Activated naive CD8-positive, alpha-beta T cell treated with anti-CD3 and anti-CD28 coated beads for 36 hours (primary cell): Measurements from ENCODE around the gene WWP2. TPM values are rescaled to one million over a fixed set of nuclear protein-coding genes. Genes with fewer than 3 reads are reported as not detected.
"Not testable (repeated sequence)": the region's sequence is repeated elsewhere in the genome, so short reads cannot be mapped to it uniquely, and the experiment has no call there.

Source experiments
- DNase-seq: peaks from one replicate; pipeline ENCODE4 v3.0.0; 2021
- H3K27ac Mint-ChIP-seq: one replicate; pipeline ENCODE4 v1.8.0; 2022; ENCODE audit warnings: mild to moderate bottlenecking, moderate library complexity, mixed read lengths
- H3K27me3 Mint-ChIP-seq: one replicate; pipeline ENCODE4 v1.8.0; 2022; ENCODE audit warnings: mild to moderate bottlenecking, mixed read lengths
- H3K36me3 Mint-ChIP-seq: one replicate; pipeline ENCODE4 v1.8.0; 2021; ENCODE audit warnings: mild to moderate bottlenecking, mixed read lengths
- H3K4me1 Mint-ChIP-seq: one replicate; pipeline ENCODE4 v1.8.0; 2021; ENCODE audit warnings: mixed read lengths
- H3K4me3 Mint-ChIP-seq: one replicate; pipeline ENCODE4 v1.8.0; 2022; ENCODE audit warnings: mild to moderate bottlenecking, moderate library complexity, mixed read lengths
- H3K9me3 Mint-ChIP-seq: one replicate; pipeline ENCODE4 v1.8.0; 2022; ENCODE audit warnings: mixed read lengths
- total RNA-seq, 2 experiments: library from RNA; stranded (reverse); gene quantifications; one replicate each; pipeline ENCODE4 v1.2.3, GENCODE V29; 2021

Gene WWP2
- total RNA-seq, 2 experiments from 2014 or later: 32.1 to 35.3 TPM

GRCh38 chr16:69799611-69800031, 37.5 kb downstream of the WWP2 start:
- no peaks in the 10 kb centered on the region for H3K27me3 Mint-ChIP-seq
- no peaks in the 10 kb centered on the region for H3K9me3 Mint-ChIP-seq
- no peak overlapping the region for H3K27ac Mint-ChIP-seq
- peaks cover 2% of the 10 kb centered on the region for H3K4me1 Mint-ChIP-seq
- no peak for DNase-seq
- H3K36me3 Mint-ChIP-seq: no peaks in the 10 kb centered on the region
- H3K4me3 Mint-ChIP-seq: no peak overlapping the region

- Mint-ChIP-seq H3K27me3 (no peaks in the 10 kb centered on the region), H3K36me3 (no peaks in the 10 kb centered on the region), H3K4me1 (no peaks in the 10 kb centered on the region), H3K27ac (no peak overlapping the region), H3K4me3 (no peak overlapping the region), H3K9me3 (no peaks in the 10 kb centered on the region)
- DNase-seq: no peak
Measured at GRCh38 chr16:69804297-69804696, 42.2 kb downstream of the WWP2 start.

GRCh38 chr16:69806776-69807175, 44.6 kb downstream of the WWP2 start:
- not testable (repeated sequence) for H3K9me3 Mint-ChIP-seq, DNase-seq, H3K4me3 Mint-ChIP-seq, H3K27ac Mint-ChIP-seq, H3K27me3 Mint-ChIP-seq, H3K4me1 Mint-ChIP-seq, H3K36me3 Mint-ChIP-seq

- no peak overlapping the region for H3K27ac Mint-ChIP-seq
- DNase-seq: no peak
- no peak overlapping the region for H3K4me3 Mint-ChIP-seq
- peaks cover 5% of the 10 kb centered on the region for H3K36me3 Mint-ChIP-seq
- H3K27me3 Mint-ChIP-seq: no peaks in the 10 kb centered on the region
- no peaks in the 10 kb centered on the region for H3K4me1 Mint-ChIP-seq
- no peaks in the 10 kb centered on the region for H3K9me3 Mint-ChIP-seq
Measured at GRCh38 chr16:69812688-69813014, 50.5 kb downstream of the WWP2 start.

GRCh38 chr16:69814078-69814477, 51.9 kb downstream of the WWP2 start:
- no peak for DNase-seq
- Mint-ChIP-seq H3K36me3 (peaks cover 16% of the 10 kb centered on the region), H3K4me3 (no peak overlapping the region), H3K27ac (no peak overlapping the region), H3K4me1 (no peaks in the 10 kb centered on the region), H3K27me3 (no peaks in the 10 kb centered on the region), H3K9me3 (peaks cover 1% of the 10 kb centered on the region)

GRCh38 chr16:69814561-69814960, 52.4 kb downstream of the WWP2 start:
- Mint-ChIP-seq H3K4me1 (no peaks in the 10 kb centered on the region), H3K36me3 (peaks cover 19% of the 10 kb centered on the region), H3K9me3 (peaks cover 1% of the 10 kb centered on the region), H3K4me3 (no peak overlapping the region), H3K27ac (no peak overlapping the region), H3K27me3 (no peaks in the 10 kb centered on the region)
- DNase-seq: no peak

GRCh38 chr16:69815216-69815883, 53.2 kb downstream of the WWP2 start:
- H3K27ac Mint-ChIP-seq, H3K27me3 Mint-ChIP-seq, H3K4me3 Mint-ChIP-seq, H3K9me3 Mint-ChIP-seq, H3K4me1 Mint-ChIP-seq, DNase-seq: not testable (repeated sequence)
- peaks cover 19% of the 10 kb centered on the region for H3K36me3 Mint-ChIP-seq

- Mint-ChIP-seq H3K9me3 (peaks cover 1% of the 10 kb centered on the region), H3K27me3 (no peaks in the 10 kb centered on the region), H3K4me1 (no peaks in the 10 kb centered on the region), H3K4me3 (no peak overlapping the region), H3K27ac (no peak overlapping the region), H3K36me3 (peaks cover 19% of the 10 kb centered on the region)
- DNase-seq: no peak
Measured at GRCh38 chr16:69816996-69817395, 54.9 kb downstream of the WWP2 start.

GRCh38 chr16:69818891-69819545, 56.9 kb downstream of the WWP2 start:
- DNase-seq: no peak
- Mint-ChIP-seq H3K27me3 (no peaks in the 10 kb centered on the region), H3K9me3 (peaks cover 1% of the 10 kb centered on the region), H3K4me3 (no peak overlapping the region), H3K27ac (no peak overlapping the region), H3K36me3 (peaks cover 21% of the 10 kb centered on the region), H3K4me1 (no peaks in the 10 kb centered on the region)

GRCh38 chr16:69820926-69821541, 58.9 kb downstream of the WWP2 start:
- no peak overlapping the region for H3K27ac Mint-ChIP-seq
- no peak overlapping the region for H3K4me3 Mint-ChIP-seq
- no peaks in the 10 kb centered on the region for H3K27me3 Mint-ChIP-seq
- no peak for DNase-seq
- H3K36me3 Mint-ChIP-seq: peaks cover 21% of the 10 kb centered on the region
- peaks cover 1% of the 10 kb centered on the region for H3K9me3 Mint-ChIP-seq
- H3K4me1 Mint-ChIP-seq: no peaks in the 10 kb centered on the region

- no peak overlapping the region for H3K4me3 Mint-ChIP-seq
- no peak overlapping the region for H3K27ac Mint-ChIP-seq
- H3K36me3 Mint-ChIP-seq: peaks cover 21% of the 10 kb centered on the region
- H3K4me1 Mint-ChIP-seq: no peaks in the 10 kb centered on the region
- H3K27me3 Mint-ChIP-seq: no peaks in the 10 kb centered on the region
- peaks cover 1% of the 10 kb centered on the region for H3K9me3 Mint-ChIP-seq
- DNase-seq: no peak
Measured at GRCh38 chr16:69821844-69822173, 59.7 kb downstream of the WWP2 start.

- DNase-seq: no peak
- H3K4me1 Mint-ChIP-seq: no peaks in the 10 kb centered on the region
- H3K27me3 Mint-ChIP-seq: no peaks in the 10 kb centered on the region
- peaks cover 16% of the 10 kb centered on the region for H3K36me3 Mint-ChIP-seq
- H3K4me3 Mint-ChIP-seq: no peak overlapping the region
- no peak overlapping the region for H3K27ac Mint-ChIP-seq
- peaks cover 1% of the 10 kb centered on the region for H3K9me3 Mint-ChIP-seq
Measured at GRCh38 chr16:69822174-69822935, 60.2 kb downstream of the WWP2 start.

GRCh38 chr16:69823831-69824563, 61.9 kb downstream of the WWP2 start:
- Mint-ChIP-seq H3K36me3 (peaks cover 5% of the 10 kb centered on the region), H3K27ac (peak overlapping the region; percentile 42), H3K27me3 (no peaks in the 10 kb centered on the region), H3K4me1 (no peaks in the 10 kb centered on the region), H3K9me3 (no peaks in the 10 kb centered on the region), H3K4me3 (no peak overlapping the region)
- DNase-seq: no peak

- not testable (repeated sequence) for H3K27ac Mint-ChIP-seq, H3K4me1 Mint-ChIP-seq, H3K27me3 Mint-ChIP-seq, H3K9me3 Mint-ChIP-seq, H3K4me3 Mint-ChIP-seq, H3K36me3 Mint-ChIP-seq, DNase-seq
Measured at GRCh38 chr16:69824564-69825142, 62.5 kb downstream of the WWP2 start.

GRCh38 chr16:69827524-69827923, 65.4 kb downstream of the WWP2 start:
- no peaks in the 10 kb centered on the region for H3K27me3 Mint-ChIP-seq
- peaks cover 6% of the 10 kb centered on the region for H3K4me1 Mint-ChIP-seq
- peaks cover 2% of the 10 kb centered on the region for H3K36me3 Mint-ChIP-seq
- no peaks in the 10 kb centered on the region for H3K9me3 Mint-ChIP-seq
- H3K4me3 Mint-ChIP-seq: no peak overlapping the region
- H3K27ac Mint-ChIP-seq: no peak overlapping the region
- no peak for DNase-seq
